NCI-H2081 (cell line): ENCODE data around the gene SETD6.

Experiments used
- DNase-seq, 2 experiments: peaks; one replicate each; lab custom pipeline; 2025; lab: John Stamatoyannopoulos, UW

The SETD6 gene

GRCh38 chr16:58493756-58494431 lies 21.4 kb upstream of the SETD6 start:
- no peak for DNase-seq

- peak; percentile 71 to 91 for DNase-seq
These were observed 20.3 kb upstream of the SETD6 start for GRCh38 chr16:58494981-58495520.

- DNase-seq: no peak
These were observed 19.6 kb upstream of the SETD6 start for GRCh38 chr16:58495521-58496331.

- no peak for DNase-seq
These were observed 17.8 kb upstream of the SETD6 start for GRCh38 chr16:58497468-58497867.

GRCh38 chr16:58497935-58498334 lies 17.4 kb upstream of the SETD6 start:
- DNase-seq: no peak

- DNase-seq: no peak
These were observed 16.8 kb upstream of the SETD6 start for GRCh38 chr16:58498341-58499091.

- DNase-seq: no peak
These were observed 16.2 kb upstream of the SETD6 start for GRCh38 chr16:58499092-58499511.

GRCh38 chr16:58499615-58500351 lies 15.5 kb upstream of the SETD6 start, which contains the start of gene NDRG4:
Gene NDRG4 (plus strand): TSS chr16:58500143. CDS start chr16:58500249, 106 bp downstream.
- peak; percentile 58 to 66 for DNase-seq

- peak in 1 of 2 experiments; percentile 52 for DNase-seq
These were observed 14.7 kb upstream of the SETD6 start for GRCh38 chr16:58500430-58501241.

GRCh38 chr16:58501242-58502131 lies 13.8 kb upstream of the SETD6 start:
- DNase-seq: peak; percentile 48 to 52

GRCh38 chr16:58502217-58502921 lies 12.9 kb upstream of the SETD6 start:
- DNase-seq: no peak

- DNase-seq: no peak
These were observed 12.0 kb upstream of the SETD6 start for GRCh38 chr16:58503166-58503862.

- no peak for DNase-seq
These were observed 11.2 kb upstream of the SETD6 start for GRCh38 chr16:58503863-58504688.

- no peak for DNase-seq
These were observed 8.8 kb upstream of the SETD6 start for GRCh38 chr16:58506241-58507194.

GRCh38 chr16:58507195-58507962 lies 7.9 kb upstream of the SETD6 start:
- DNase-seq: no peak
